WI38 (cell line): Measurements from ENCODE around the gene PPAN.

ENCODE experiments used
- H3K4me3 ChIP-seq: 2 replicates; pipeline ENCODE4 v1.5.1; 2011; ENCODE audit warnings: low read depth, mild to moderate bottlenecking, control low read depth, low read length
- TF ChIP-seq, protein P1 (sequence below): IDR thresholded peaks from 2 replicates; pipeline ENCODE4 v1.5.1; 2012; ENCODE audit warnings: low read depth, mild to moderate bottlenecking, control low read depth, low read length

PPAN gene

DNA sequence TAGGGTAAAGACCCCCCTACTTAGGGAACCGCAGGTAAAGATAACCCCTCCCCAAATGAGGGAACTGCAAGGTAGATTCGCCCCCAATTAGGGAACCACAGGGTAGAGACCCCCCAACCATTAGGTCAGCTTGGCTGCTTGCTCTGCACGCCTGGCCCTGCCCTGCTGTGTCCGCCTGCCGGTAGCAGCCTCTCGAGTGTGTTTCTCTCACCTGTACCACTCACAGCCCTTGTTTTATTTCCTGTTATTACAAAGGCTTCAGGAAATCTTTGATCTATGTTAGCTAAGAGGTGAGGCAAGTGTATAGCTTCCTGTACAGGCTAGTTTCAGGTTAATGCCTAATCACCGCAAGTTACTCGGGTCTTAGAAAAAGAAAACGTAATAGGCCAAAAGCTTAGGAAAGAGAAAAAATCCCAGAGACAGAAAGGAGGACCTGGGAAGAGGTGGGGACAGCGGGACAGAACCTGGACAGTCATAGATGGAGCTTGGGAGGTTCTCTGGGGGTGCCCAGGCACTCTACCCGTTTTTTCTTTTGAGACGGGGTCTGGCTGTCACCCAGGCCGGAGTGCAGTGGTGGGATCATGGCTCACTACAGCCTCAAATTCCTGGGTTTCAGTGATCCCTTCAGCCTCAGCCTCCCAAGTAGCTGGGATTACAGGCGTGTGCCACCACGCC lies 36.7 kb downstream of the PPAN start:
- no peak overlapping the region for H3K4me3 ChIP-seq
- TF ChIP-seq, protein P1, sequence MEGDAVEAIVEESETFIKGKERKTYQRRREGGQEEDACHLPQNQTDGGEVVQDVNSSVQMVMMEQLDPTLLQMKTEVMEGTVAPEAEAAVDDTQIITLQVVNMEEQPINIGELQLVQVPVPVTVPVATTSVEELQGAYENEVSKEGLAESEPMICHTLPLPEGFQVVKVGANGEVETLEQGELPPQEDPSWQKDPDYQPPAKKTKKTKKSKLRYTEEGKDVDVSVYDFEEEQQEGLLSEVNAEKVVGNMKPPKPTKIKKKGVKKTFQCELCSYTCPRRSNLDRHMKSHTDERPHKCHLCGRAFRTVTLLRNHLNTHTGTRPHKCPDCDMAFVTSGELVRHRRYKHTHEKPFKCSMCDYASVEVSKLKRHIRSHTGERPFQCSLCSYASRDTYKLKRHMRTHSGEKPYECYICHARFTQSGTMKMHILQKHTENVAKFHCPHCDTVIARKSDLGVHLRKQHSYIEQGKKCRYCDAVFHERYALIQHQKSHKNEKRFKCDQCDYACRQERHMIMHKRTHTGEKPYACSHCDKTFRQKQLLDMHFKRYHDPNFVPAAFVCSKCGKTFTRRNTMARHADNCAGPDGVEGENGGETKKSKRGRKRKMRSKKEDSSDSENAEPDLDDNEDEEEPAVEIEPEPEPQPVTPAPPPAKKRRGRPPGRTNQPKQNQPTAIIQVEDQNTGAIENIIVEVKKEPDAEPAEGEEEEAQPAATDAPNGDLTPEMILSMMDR, result no peak

DNA sequence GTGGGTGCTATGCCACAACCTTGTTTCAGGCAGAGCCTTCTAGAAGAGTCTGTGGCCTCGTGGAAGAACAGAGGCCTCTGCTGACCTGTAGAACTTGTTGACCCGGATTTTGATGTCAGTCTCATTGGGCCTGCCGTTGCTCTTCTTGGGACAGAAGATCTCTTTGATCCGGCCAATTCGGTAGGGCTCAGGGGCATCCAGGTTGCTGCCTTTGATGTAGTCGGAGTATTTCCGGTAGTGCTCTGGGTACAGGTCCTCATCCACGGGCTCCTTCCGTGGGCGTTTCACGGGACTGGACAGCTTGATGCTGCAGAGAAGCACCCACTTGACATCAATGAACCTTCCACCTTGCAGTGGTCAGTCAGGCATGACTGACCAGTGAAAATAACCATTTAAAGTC lies 37.5 kb downstream of the PPAN start:
- TF ChIP-seq, protein P1, result no peak
- no peak overlapping the region for H3K4me3 ChIP-seq

DNA sequence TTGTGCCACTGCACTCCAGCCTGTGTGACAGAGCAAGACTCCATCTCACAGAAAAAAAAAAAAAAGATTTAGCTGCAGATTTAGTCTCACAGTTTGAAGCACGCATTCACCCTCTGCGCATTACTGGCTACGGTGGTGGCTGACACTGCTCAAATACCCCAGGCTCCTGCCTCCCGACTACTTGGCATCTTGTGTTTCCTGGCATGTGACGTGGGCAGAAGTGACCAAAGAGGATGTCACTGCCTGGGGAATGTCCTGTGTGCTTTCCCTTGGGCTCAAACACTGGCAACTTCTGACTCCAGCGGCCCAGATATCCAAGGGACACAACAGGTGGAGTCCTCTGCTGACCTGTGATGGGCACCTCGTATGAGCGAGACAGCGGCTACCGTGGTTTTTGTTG lies 38.2 kb downstream of the PPAN start:
- no peak overlapping the region for H3K4me3 ChIP-seq
- TF ChIP-seq, protein P1, result no peak

DNA sequence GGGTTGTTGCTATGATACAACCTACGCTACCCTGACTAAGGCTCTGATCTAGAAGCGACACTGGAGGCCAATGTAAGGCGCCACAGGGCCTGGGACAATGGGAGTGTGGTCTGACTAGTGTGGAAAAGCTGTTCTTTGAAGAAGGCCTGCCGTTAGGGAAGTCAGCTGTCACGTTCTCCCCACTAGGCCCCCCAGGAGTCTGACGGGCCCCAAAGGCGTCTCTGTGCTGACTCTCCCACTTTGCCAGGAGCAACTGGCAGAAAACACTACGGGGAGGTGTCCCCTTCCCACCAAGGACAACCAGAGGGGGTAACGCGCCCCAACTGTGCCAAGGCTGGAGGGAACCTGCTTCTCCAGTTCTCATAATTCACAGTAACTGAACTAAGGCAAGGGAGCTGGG lies 38.9 kb downstream of the PPAN start:
- no peak overlapping the region for H3K4me3 ChIP-seq
- TF ChIP-seq, protein P1, result no peak

DNA sequence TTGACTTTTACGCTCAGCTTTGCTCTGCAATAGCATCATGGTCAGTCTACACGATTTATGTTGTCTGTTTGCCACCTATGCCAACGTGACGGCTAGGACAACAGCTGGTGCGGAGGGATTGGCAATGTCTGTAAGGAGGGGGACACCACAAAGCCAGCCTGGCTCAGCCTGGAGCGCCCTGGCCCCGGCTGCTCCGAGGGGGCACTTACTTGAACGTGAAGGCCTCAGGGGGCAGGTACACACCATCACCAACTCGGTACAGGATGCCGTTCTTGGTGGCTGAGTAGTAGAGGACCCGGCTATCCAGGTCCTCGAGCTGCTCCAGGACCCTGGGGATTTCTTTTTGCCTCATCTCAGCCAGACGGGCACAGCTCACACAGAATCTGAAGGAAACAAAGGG lies 40.0 kb downstream of the PPAN start:
- no peak overlapping the region for H3K4me3 ChIP-seq
- TF ChIP-seq, protein P1, result no peak

DNA sequence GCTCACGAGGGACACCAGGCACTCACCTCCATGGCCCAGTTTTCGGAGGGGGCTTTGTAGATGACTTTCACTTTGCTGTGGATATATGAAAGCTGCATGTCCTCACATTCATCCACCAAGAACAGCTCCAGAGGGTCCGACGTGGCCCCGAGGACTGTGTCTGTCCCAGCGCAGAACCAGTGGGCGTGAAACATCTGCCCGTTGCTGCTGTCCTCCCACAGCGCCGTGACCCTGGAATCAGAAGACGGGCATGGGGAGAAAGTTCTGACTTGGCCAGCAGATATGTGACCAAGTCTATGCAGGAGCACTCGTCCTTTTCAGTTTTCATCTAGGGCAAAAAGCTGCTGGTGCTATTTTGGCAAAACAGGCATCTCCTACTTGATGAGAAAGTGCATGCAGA lies 43.3 kb downstream of the PPAN start:
- TF ChIP-seq, protein P1, result no peak
- H3K4me3 ChIP-seq, result no peak overlapping the region

DNA sequence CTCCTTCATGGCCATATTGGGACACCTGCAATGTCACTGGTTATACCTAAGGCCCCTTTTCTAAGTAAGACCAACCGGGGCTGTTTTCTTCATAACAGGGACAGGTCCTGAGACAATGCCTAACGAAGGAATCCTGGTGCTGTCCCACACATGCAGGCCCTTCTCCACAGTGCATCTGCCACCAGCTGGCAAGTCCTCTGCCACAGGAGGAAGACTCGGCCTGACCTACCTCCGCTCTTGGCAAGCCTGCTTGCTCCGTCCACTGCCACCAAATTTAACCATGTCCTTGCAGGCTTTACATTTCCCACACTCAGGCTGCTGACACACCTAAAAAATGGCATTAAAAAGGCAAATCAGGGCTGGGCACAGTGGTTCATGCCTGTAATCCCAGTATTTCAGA lies 45.4 kb downstream of the PPAN start:
- TF ChIP-seq, protein P1, result no peak
- no peak overlapping the region for H3K4me3 ChIP-seq
